RPMI7951 (cell line): ENCODE data around the gene RABGAP1L. TPM values are rescaled to one million over a fixed set of nuclear protein-coding genes. Genes with fewer than 3 reads are reported as not detected.
"Not testable (repeated sequence)": the region's sequence is repeated elsewhere in the genome, so short reads cannot be mapped to it uniquely, and the experiment has no call there.

Experiments
- DNase-seq: peaks from one replicate; pipeline ENCODE4 v3.0.0-alpha.2; 2012; ENCODE audit warnings: low read depth
- total RNA-seq: library from RNA; depleted of rRNA; stranded (reverse); fragments of >200 nt; shearing (Covaris generic); gene quantifications from 2 replicates; pipeline ENCODE4 v1.2.3, GENCODE V29; 2014

The RABGAP1L gene
- total RNA-seq, 1 experiment from 2014 or later: 17.2 TPM

- no peak for DNase-seq
Observed at GRCh38 chr1:174428739-174429138, 269.4 kb downstream of the RABGAP1L start.

DNA sequence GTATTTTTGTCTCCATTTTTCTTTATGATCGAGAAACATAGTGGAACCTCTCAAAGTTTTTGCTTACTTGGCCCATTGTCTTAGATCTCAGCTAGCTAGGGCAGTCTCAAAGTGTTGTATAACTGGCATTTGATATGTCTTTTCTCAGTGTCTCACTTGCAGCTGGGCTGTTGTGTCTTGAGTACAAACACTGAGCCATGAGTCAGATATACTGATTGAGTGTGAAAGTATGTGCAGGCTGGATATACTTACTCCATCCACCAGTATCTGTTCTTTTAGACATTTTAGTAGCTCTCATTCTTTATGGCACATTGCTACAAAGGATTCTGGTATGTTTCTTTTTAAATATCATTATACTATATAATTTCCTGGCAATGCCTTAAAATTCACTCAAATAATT is 274.1 kb downstream of the RABGAP1L start:
- peak; percentile 26 for DNase-seq

DNA sequence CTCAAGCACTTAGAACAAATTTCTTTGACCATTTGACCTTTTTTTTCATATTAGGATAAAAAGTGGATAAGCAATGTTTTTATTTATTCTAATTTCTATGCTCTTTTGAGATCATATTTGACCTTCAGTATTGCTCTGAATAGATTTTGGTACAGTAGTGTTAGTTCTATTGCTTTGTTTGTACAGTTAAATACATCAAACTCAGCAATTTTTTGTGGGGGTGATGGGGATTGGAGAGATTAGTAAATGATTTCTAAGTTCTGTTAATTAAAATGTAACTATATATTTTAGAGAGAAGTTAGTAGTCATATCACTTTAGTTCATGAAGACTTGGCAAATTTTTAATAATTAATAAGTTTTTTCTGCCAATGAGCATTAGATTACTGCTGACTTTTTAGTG is 286.0 kb downstream of the RABGAP1L start:
- no peak for DNase-seq

DNA sequence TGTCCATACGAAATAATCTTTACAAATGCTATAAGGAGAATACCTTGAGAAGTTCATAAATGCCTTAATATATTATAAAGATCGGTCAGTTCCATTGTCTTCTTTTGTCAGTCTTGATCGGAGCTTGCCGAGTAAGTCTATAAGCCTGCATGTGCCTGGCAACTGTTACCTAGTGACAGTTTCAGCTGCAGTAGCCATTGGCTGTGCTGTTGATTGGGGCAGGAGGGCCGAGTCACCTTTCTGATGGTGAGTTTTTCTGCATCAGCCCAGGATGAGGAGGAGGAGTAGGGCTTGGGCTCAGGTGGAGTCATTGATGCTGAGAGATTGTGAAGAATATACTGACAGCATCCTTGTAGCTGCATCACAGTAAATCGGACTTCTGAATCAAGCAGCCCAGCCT is 286.5 kb downstream of the RABGAP1L start:
- no peak for DNase-seq

- DNase-seq: no peak
Observed at GRCh38 chr1:174447866-174448530, 288.7 kb downstream of the RABGAP1L start, which contains the start of gene GPR52. Gene GPR52 (plus strand): TSS chr1:174447964. CDS start chr1:174448112, 148 bp downstream.

GRCh38 chr1:174448531-174448883 is 289.2 kb downstream of the RABGAP1L start:
- DNase-seq: no peak

DNA sequence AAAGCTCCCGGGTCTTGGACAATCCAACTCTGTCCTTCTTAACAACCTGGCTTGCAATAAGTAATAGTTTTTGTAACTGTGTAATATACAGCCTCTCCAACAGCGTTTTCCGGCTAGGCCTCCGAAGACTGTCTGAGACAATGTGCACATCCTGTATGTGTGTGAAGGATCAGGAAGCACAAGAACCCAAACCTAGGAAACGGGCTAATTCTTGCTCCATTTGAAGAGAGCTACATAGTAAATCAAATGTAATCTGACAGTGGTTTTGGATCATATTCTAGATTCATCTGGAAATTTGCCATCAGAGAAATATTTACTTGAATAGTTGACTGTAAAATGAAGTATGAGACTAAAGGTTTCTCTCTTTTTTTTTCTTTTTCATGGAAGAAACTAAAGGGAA is 289.7 kb downstream of the RABGAP1L start:
- DNase-seq: no peak

GRCh38 chr1:174451408-174451807 is 292.1 kb downstream of the RABGAP1L start:
- DNase-seq: no peak

GRCh38 chr1:174465855-174466254 is 306.5 kb downstream of the RABGAP1L start:
- DNase-seq: no peak

- no peak for DNase-seq
Observed at GRCh38 chr1:174466607-174467006, 307.3 kb downstream of the RABGAP1L start.

- no peak for DNase-seq
Observed at GRCh38 chr1:174469052-174469451, 309.7 kb downstream of the RABGAP1L start.

- peak; percentile 1 for DNase-seq
Observed at GRCh38 chr1:174469687-174470086, 310.4 kb downstream of the RABGAP1L start.

- DNase-seq: no peak
Observed at GRCh38 chr1:174479281-174479680, 320.0 kb downstream of the RABGAP1L start.

DNA sequence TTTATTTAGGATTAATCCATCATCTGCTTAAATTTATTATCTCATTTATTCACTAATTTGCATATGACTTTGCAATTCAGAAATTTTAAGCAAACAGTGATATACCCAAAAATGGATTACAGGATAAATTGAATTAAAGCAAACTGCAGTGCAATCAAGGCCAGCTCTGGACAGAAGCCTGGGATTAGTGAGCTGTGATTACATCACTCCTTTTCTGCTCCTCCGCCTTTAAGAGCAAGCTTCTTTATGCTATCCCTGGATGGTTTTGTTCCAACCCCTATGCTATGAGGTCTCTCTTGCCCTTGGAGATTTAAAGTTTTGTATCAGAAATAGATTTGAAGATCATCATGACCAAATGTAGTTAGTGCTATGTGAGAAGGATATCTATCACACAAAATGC is 321.0 kb downstream of the RABGAP1L start:
- DNase-seq: no peak

- no peak for DNase-seq
Observed at GRCh38 chr1:174491606-174492005, 332.3 kb downstream of the RABGAP1L start.

DNA sequence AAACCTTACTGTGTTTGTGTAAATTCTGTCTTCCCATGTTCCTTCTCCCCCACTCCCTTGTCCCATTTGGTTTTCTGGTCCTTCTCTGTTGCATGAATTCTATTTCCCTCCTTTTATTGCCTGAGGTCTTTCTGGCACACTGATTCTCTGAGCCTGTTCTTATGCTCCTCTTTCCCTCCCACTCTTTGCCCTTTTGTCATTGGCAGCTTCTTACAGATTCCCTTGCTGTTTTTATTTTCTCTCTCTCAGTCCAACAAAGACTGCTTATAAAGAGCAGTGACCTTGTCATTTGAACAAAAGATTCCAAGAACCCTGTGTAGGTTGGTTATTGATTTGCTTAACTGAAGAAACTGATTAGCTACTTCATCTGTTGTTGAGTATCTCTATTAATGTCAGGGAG is 338.2 kb downstream of the RABGAP1L start:
- DNase-seq: peak; percentile 11

- DNase-seq: not testable (repeated sequence)
Observed at GRCh38 chr1:174516755-174517154, 357.4 kb downstream of the RABGAP1L start.

DNA sequence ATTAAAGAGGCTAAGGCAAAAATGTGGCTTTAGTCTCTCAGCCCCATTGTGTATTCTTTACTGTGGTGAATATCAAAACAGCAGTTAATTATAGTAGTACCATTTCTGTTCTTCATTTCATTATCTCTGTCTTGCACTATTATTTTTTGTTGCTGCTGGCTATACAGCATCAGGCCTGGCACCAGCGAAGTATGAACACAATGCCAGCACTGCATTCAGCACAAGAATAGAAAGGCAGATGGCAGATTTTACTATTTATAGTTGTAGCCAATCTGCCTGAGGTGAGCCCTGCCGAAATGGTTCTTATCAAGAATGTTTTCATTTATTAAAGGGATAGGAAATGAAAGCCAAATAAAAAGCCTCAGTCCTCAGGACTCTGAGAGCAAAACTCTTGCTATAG is 360.5 kb downstream of the RABGAP1L start:
- no peak for DNase-seq

- DNase-seq: no peak
Observed at GRCh38 chr1:174531751-174532150, 372.4 kb downstream of the RABGAP1L start.

GRCh38 chr1:174534789-174535188 is 375.5 kb downstream of the RABGAP1L start:
- DNase-seq: no peak

DNA sequence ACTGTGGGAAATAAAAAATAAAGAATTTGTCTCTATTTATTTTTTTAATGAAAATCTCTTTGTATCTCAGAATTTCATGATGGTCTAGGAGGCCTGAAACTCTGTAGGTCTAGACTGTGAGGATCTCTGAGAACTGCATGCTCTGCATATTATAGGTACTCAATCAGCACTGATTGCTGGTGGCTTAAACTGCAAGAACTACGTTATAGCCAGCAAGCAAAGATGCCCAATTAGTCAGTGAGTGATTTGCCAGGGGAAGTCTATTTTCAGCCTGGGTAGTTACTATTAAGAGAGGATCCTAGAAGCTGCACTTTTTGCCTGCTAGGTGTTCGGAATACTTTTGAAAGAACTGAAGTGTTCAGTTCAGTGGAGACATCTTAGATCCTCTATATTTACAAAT is 375.9 kb downstream of the RABGAP1L start:
- no peak for DNase-seq

DNA sequence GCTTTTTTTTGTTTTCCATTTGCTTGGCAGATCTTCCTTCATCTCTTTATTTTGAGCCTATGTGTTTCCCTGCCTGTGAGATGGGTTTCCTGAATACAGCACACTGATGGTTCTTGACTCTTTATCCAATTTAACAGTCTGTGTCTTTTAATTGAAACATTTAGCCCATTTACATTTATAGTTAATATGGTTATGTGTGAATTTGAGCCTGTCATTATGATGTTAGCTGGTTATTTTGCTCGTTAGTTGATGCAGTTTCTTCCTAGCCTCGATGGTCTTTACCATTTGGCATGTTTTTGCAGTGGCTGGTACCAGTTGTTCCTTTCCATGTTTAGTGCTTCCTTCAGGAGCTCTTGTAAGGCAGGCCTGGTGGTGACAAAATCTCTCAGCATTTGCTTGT is 384.1 kb downstream of the RABGAP1L start:
- not testable (repeated sequence) for DNase-seq

DNA sequence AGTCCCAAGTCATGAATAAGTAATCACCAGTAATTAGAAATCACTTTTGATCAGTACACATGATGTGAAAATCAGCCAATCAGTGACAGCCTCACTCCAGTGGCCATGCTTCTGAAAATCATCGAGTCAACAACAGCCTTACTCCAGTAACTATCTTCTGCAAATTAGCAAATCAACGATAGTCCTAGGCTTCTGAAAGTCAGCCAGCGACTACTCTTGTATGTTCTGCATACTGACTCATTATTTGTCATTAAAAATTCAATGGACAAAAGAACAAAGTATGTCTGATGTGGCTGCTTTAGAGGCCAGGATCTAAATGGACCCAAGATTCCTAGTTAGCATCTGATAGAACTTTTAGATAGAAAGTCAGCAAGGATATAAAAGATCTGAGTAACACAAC is 391.0 kb downstream of the RABGAP1L start:
- no peak for DNase-seq

GRCh38 chr1:174556392-174556791 is 397.1 kb downstream of the RABGAP1L start:
- no peak for DNase-seq
